NT2/D1 (cell line): ENCODE results near the gene TTLL4.

Source experiments
- DNase-seq: peaks from one replicate; pipeline ENCODE4 v3.0.0-alpha.2; 2011; ENCODE audit warnings: low read depth, low spot score
- H3K27me3 ChIP-seq: 2 replicates; pipeline ENCODE4 v1.6.0; 2011; ENCODE audit warnings: mild to moderate bottlenecking; ENCODE audit not compliant: insufficient read length, insufficient read depth
- H3K36me3 ChIP-seq: 2 replicates; pipeline ENCODE4 v1.6.1; 2011; ENCODE audit warnings: mild to moderate bottlenecking, low read length, mixed read lengths; ENCODE audit not compliant: insufficient read depth, insufficient read length
- H3K4me1 ChIP-seq: 2 replicates; pipeline ENCODE4 v1.5.1; 2011; ENCODE audit not compliant: insufficient read depth, insufficient read length
- H3K4me3 ChIP-seq: 2 replicates; pipeline ENCODE4 v1.5.1; 2011; ENCODE audit warnings: low read depth; ENCODE audit not compliant: insufficient read length
- H3K9ac ChIP-seq: 2 replicates; pipeline ENCODE4 v1.6.0; 2011; ENCODE audit warnings: low read depth; ENCODE audit not compliant: insufficient read length
- H3K9me3 ChIP-seq: 2 replicates; pipeline ENCODE4 v1.5.1; 2011; ENCODE audit warnings: mild to moderate bottlenecking, low read length; ENCODE audit not compliant: insufficient read depth
- SUZ12 ChIP-seq: IDR thresholded peaks from 2 replicates; pipeline ENCODE4 v1.6.1; 2011; ENCODE audit not compliant: insufficient read length, insufficient read depth; ENCODE audit errors: extremely low read depth
- YY1 ChIP-seq: IDR thresholded peaks from 2 replicates; pipeline ENCODE4 v1.6.1; 2011; ENCODE audit not compliant: insufficient read length, insufficient read depth
- ZNF274 ChIP-seq: IDR thresholded peaks from 2 replicates; pipeline ENCODE4 v1.6.1; 2011; ENCODE audit warnings: mild to moderate bottlenecking, low read depth, low read length

Gene TTLL4

DNA sequence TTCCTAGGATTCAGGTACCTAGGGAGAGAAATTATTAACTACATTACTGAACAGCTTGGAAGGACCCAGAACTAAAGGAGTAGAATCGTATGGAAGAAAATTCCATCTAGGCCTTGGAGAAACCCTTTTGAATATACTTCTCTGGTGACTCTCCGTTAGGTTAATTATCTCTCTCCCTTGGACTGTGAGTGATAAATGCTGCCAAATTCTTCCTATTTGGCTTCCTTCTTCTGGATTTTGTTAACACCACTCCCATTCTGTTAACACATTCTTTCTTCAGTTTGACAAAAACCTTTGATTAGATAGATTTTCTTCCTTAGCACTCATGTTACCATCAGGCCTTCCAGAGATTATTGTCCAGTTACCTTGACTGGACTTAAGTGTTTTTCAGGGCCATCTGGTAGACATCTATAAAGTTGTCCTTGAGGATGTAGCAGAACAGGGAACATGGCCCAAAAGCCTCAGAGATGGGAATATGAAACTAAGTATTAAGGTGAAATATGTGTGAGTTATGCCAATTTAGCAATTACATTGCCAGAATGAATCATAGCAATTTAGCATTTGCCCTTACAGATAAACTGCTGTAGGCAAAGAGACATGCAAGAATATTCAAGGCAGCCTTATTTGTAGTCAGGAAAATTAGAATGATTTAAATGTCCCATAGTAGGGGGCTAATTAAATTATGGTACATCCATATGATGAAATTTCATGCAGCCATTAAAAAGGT, 78.1 kb downstream of the TTLL4 start:
- Histone ChIP-seq H3K36me3 (no peaks in the 10 kb centered on the region), H3K9ac (no peak overlapping the region), H3K27me3 (peaks cover 8% of the 10 kb centered on the region), H3K4me3 (no peak overlapping the region), H3K9me3 (no peaks in the 10 kb centered on the region), H3K4me1 (no peaks in the 10 kb centered on the region)
- DNase-seq, result no peak
- TF ChIP-seq SUZ12 (no peak), YY1 (no peak), ZNF274 (no peak)

DNA sequence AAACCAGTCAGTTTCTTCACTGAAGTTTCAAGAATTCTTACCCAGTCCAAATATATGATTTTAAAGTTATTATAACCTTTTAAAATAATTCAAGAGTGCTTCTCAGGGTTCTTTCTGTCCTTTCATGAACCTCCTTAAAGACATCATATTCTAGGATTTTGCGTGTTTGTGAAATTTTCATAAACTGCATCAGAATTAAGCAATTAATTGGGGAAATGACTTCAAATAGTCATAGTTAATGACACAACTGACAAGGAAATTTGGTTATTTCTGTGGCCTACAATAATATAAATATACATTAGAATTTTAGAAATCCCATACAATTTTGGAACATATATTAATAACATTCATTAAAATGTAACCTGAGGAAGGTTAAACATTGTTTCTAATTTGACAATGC, 81.8 kb downstream of the TTLL4 start:
- Histone ChIP-seq H3K4me1 (no peaks in the 10 kb centered on the region), H3K27me3 (no peaks in the 10 kb centered on the region), H3K36me3 (no peaks in the 10 kb centered on the region), H3K4me3 (no peak overlapping the region), H3K9me3 (no peaks in the 10 kb centered on the region), H3K9ac (no peak overlapping the region)
- no peak for DNase-seq
- no peak for TF ChIP-seq SUZ12
- TF ChIP-seq ZNF274, result no peak
- TF ChIP-seq YY1, result no peak

DNA sequence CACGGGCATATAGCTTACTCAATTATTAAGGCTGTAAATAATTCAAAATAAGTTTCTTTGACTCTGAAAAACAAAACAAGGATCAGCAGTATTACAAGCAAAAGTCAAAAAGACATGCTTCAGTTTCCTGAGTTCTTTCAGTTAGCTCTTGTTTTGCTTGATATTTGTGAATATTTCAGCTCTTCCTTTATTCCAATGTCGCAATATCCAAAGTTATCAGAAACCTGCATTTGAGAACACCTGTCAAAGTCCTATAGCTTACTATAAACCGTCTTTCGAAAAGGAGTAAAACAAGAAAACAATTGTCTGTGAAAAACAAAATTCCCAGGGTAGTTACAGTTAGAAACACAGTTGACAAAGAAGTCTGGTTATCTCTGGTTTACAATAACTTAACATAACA, 86.1 kb downstream of the TTLL4 start:
- H3K27me3 ChIP-seq, result no peaks in the 10 kb centered on the region
- TF ChIP-seq SUZ12 (no peak), ZNF274 (no peak), YY1 (no peak)
- peaks cover 2% of the 10 kb centered on the region for H3K4me1 ChIP-seq
- DNase-seq, result no peak
- H3K36me3 ChIP-seq, result no peaks in the 10 kb centered on the region
- no peak overlapping the region for H3K4me3 ChIP-seq
- H3K9ac ChIP-seq, result no peak overlapping the region
- H3K9me3 ChIP-seq, result no peaks in the 10 kb centered on the region

DNA sequence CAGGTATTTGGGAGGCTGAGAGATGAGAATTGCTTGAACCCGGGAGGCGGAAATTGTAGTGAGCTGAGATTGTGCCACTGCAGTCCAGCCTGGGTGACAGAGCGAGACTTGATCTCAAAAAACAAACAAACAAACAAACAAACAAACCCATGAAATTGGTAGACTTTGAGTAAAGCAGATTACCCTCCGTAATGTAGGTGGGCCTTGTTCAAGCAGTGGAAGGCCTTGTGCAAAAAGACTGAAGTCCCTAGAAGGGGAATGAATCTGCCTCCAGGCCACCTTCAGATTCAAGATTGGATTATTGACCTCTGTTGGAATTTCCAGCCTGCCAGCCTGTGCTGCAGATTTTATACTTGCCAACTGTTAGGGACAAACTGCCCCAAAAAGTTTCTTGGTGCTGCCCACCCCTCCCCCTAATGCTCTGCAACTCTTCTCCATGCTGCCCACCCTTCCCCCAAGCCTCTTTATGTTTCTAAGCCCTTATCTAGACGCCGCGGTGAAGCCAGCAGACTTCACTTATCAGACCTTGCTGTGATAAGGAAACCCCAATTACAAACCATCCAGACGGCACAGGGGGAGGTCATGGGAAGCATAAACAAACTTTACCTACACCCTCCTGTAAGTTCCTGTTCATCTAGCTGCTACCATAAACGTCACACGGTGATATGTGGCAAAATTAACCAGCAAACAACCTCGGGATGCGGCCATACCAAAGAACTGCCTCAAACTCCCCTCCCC, 88.3 kb downstream of the TTLL4 start:
- Histone ChIP-seq H3K4me3 (no peak overlapping the region), H3K9me3 (peaks cover under 1% of the 10 kb centered on the region), H3K9ac (no peak overlapping the region), H3K36me3 (no peaks in the 10 kb centered on the region), H3K27me3 (no peaks in the 10 kb centered on the region), H3K4me1 (peaks cover 2% of the 10 kb centered on the region)
- TF ChIP-seq SUZ12 (no peak), ZNF274 (no peak), YY1 (no peak)
- DNase-seq, result no peak

DNA sequence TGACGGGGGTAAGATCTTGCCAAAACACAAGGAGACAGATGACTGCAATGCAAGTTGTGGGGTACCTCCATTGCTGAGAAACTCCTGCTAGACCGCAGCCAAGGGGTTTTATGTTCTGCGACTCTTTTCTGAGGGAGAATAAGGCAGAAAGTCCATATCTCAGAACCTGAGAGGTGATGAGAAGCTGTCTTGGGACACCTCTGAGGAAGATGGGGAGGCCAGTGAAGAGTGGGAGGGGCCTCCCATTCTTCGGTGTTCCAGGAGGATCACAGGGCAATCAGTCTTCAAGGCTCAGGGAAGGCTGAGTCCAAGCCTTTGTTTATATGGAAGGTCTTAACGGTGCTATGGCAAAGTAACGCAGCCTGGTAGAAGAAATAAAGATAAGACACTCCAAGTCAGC, 89.4 kb downstream of the TTLL4 start:
- no peak for DNase-seq
- no peak overlapping the region for H3K9ac ChIP-seq

DNA sequence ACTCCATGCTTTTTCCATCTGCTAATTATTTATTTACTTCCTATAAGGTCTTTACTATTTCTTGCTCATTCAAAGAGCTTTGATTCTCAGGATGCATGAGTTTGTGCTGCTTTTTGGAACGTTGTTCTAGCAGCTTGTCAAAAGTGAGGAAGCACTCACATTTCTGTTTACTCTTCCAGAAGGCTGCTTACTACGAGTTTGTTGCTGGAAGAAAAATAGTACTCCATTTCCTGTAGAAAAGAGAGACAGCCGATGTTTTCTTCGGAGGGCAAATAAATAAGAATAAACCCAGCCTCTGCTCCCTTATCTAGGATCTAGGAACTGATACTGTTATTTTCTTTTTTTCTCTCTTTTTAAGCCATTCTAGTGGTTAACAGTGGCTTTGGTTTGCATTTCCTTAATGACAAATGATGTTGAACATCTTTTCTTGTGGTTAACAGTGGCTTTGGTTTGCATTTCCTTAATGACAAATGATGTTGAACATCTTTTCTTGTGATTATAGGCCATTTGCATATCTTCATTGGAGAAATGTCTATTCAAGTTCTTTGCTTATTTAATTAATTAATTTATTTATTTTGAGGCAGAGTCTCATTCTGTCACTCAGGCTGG, 91.9 kb downstream of the TTLL4 start:
- TF ChIP-seq SUZ12, result no peak
- no peak for TF ChIP-seq ZNF274
- TF ChIP-seq YY1, result no peak
- no peak overlapping the region for H3K9ac ChIP-seq
- H3K4me3 ChIP-seq, result no peak overlapping the region
- no peaks in the 10 kb centered on the region for H3K27me3 ChIP-seq
- no peak for DNase-seq
- peaks cover 12% of the 10 kb centered on the region for H3K9me3 ChIP-seq
- no peaks in the 10 kb centered on the region for H3K36me3 ChIP-seq
- H3K4me1 ChIP-seq, result peaks cover 2% of the 10 kb centered on the region

More for the DNA sequence above, 89.4 kb downstream of the TTLL4 start:
- Histone ChIP-seq H3K27me3 (no peaks in the 10 kb centered on the region), H3K9me3 (peaks cover 12% of the 10 kb centered on the region), H3K36me3 (no peaks in the 10 kb centered on the region), H3K4me3 (no peak overlapping the region), H3K4me1 (peaks cover 2% of the 10 kb centered on the region)
- TF ChIP-seq YY1 (no peak), ZNF274 (no peak), SUZ12 (no peak)

DNA sequence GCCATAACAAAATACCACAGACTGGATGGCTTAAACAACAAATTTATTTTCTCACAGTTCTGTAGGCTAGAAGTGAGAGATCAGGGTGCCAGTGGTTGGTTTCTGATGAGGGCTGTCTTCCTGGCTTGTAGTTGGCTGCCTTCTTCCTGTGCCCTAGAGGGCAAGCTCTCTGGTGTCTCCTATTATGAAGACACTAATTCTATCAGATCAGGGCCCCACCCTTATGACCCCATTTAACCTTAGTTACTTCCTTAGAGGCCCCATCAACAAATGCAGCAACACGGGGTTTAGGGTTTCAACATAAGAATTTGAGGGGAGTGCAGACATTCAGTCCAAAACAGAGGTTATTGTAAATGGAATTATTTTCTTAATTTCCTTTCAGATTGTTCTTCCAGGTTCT, 94.2 kb downstream of the TTLL4 start:
- Histone ChIP-seq H3K4me1 (no peaks in the 10 kb centered on the region), H3K9me3 (peaks cover 12% of the 10 kb centered on the region), H3K36me3 (no peaks in the 10 kb centered on the region), H3K9ac (no peak overlapping the region), H3K27me3 (no peaks in the 10 kb centered on the region), H3K4me3 (no peak overlapping the region)
- no peak for DNase-seq
- no peak for TF ChIP-seq ZNF274
- TF ChIP-seq YY1, result no peak
- no peak for TF ChIP-seq SUZ12
